Measurements from ENCODE around the gene SFTPA2.
"Not testable (repeated sequence)": the region's sequence is repeated elsewhere in the genome, so short reads cannot be mapped to it uniquely, and the experiment has no call there.

Gene SFTPA2

GRCh38 chr10:79556961-79557360 is 3.2 kb downstream of the SFTPA2 start:
- DNase-seq: not testable (repeated sequence)

- DNase-seq: no peak
Measured at GRCh38 chr10:79555354-79556309, 4.6 kb downstream of the SFTPA2 start.

GRCh38 chr10:79552143-79552542 is 8.1 kb downstream of the SFTPA2 start:
- no peak for DNase-seq

- DNase-seq: no peak
Measured at GRCh38 chr10:79547973-79548372, 12.2 kb downstream of the SFTPA2 start.

- not testable (repeated sequence) for DNase-seq
Measured at GRCh38 chr10:79547128-79547527, 13.1 kb downstream of the SFTPA2 start.

- DNase-seq: not testable (repeated sequence)
Measured at GRCh38 chr10:79544926-79545659, 15.1 kb downstream of the SFTPA2 start.

- not testable (repeated sequence) for DNase-seq
Measured at GRCh38 chr10:79544408-79544807, 15.8 kb downstream of the SFTPA2 start.

- DNase-seq: no peak
Measured at GRCh38 chr10:79542626-79543025, 17.6 kb downstream of the SFTPA2 start.

- not testable (repeated sequence) for DNase-seq
Measured at GRCh38 chr10:79540930-79541329, 19.3 kb downstream of the SFTPA2 start.

- DNase-seq: not testable (repeated sequence)
Measured at GRCh38 chr10:79538311-79538710, 21.9 kb downstream of the SFTPA2 start.

GRCh38 chr10:79533903-79534175 is 26.4 kb downstream of the SFTPA2 start:
- not testable (repeated sequence) for DNase-seq

- not testable (repeated sequence) for DNase-seq
Measured at GRCh38 chr10:79533142-79533902, 26.9 kb downstream of the SFTPA2 start.

- DNase-seq: not testable (repeated sequence)
Measured at GRCh38 chr10:79528261-79528660, 31.9 kb downstream of the SFTPA2 start.

GRCh38 chr10:79525049-79525710 is 35.0 kb downstream of the SFTPA2 start:
- not testable (repeated sequence) for DNase-seq

GRCh38 chr10:79523157-79523853 is 36.9 kb downstream of the SFTPA2 start:
- DNase-seq: not testable (repeated sequence)

GRCh38 chr10:79522464-79522863 is 37.7 kb downstream of the SFTPA2 start:
- DNase-seq: not testable (repeated sequence)

- not testable (repeated sequence) for DNase-seq
Measured at GRCh38 chr10:79521751-79522150, 38.5 kb downstream of the SFTPA2 start.

- not testable (repeated sequence) for DNase-seq
Measured at GRCh38 chr10:79517567-79517966, 42.6 kb downstream of the SFTPA2 start.

GRCh38 chr10:79516532-79517205 is 43.5 kb downstream of the SFTPA2 start:
- not testable (repeated sequence) for DNase-seq

GRCh38 chr10:79511891-79512583 is 48.2 kb downstream of the SFTPA2 start, which contains the start of gene EIF5AL1:
EIF5AL1 (plus strand) TSS chr10:79512533; CDS start chr10:79512650, 117 bp downstream.
- not testable (repeated sequence) for DNase-seq
